ENCODE results near the gene PLEKHG4B. TPM values are rescaled to one million over a fixed set of nuclear protein-coding genes. Genes with fewer than 3 reads are reported as not detected.
A peak's percentile ranks its signal among the peaks of the same experiment; 100 is the strongest.

The PLEKHG4B gene
- total RNA-seq, 1 experiment from 2014 or later: 0.02 TPM

DNA sequence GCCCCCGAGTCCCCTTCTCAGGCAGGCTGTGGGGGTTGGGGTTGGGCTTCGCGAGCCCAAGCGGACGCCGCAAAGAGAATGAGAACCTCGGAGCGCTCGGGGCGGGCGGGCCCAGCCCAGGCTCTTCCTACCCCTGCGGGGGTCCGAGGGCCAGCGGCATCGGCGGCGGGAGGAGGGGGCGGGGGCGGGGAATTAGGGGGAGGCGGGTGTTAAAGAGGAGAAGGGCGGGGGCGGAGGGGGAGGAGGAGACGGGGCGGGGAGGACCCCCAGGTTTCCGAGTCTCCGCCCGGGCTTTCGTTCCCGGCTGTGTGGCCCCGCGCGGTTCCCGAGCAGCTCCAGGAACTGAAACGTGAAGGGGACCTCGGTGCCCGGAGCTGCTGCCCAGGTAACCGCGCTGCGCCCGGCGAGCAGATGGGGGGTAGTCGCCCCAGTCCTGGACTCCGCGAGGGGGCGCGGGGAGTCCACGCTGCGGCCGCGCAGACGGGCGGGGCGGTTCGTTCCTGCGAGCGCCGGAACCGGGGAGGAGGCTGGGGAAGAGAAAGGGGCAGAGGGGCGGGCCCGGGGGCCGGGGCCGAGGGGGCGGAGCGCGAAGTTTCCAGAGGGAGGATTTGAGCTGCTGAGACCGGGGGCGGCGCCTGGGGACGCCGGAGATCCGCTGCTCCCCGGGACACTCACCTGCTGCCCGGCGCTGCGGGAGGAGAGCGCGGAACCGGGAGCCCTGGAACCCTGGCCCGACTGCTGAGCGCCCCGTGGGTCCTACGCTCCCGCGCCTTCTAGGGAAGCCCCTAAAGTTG is 38.4 kb upstream of the PLEKHG4B start:
- no peaks in the 10 kb centered on the region for H3K79me2 ChIP-seq (ENCODE audit: insufficient read depth, low read length)
- no TSS peak for BruUV-seq (replicated peaks)
- H4K20me1 ChIP-seq (ENCODE audit: insufficient read depth): no peaks in the 10 kb centered on the region
- no peaks in the 10 kb centered on the region for H3K4me1 ChIP-seq (ENCODE audit: control insufficient read depth in 1 of 2, insufficient read depth in 2 of 2, low read length in 2 of 2)
- ChIA-PET CTCF (no interaction called here), POLR2A (no interaction called here), RAD21 (ENCODE audit: low non-redundant PET in 1 of 2, low total read pairs in 2 of 2, uncharacterized antibody in 2 of 2, unreplicated experiment in 2 of 2) (no interaction called here)
- H3K4me2 ChIP-seq (ENCODE audit: low read length): peak overlapping the region; percentile 62
- no peaks in the 10 kb centered on the region for H3K36me3 ChIP-seq (ENCODE audit: control insufficient read depth in 1 of 2, insufficient read depth in 2 of 2, low read length in 2 of 2)
- no peak overlapping the region for H3K27ac ChIP-seq (ENCODE audit: low read depth, low read length)
- peak overlapping the region; percentile 25 to 42; a peak in 3 of 4 replicates for H3K4me3 ChIP-seq (replicated peaks in 1 of 2; ENCODE audit: low read depth in 1 of 2, low read length in 2 of 2)
- H3K9me2 ChIP-seq (ENCODE audit: insufficient read depth): no peaks in the 10 kb centered on the region
- ATAC-seq (peak; percentile 88), DNase-seq (ENCODE audit: low read depth, low spot score) (no peak)
- no peaks in the 10 kb centered on the region for H3K9me3 ChIP-seq (ENCODE audit: control insufficient read depth in 1 of 2, insufficient read depth in 1 of 2, low read depth in 1 of 2, low read length in 2 of 2)
- TF ChIP-seq CBX3 (IDR thresholded peaks at IDR 0.05; ENCODE audit: low read depth) (no peak), SRF (IDR thresholded peaks at IDR 0.05; ENCODE audit: low read depth) (no peak), EGR1 (IDR thresholded peaks at IDR 0.05; ENCODE audit: low read depth) (no peak), POLR2A (IDR thresholded peaks at IDR 0.05; ENCODE audit: borderline replicate concordance, extremely low read depth, insufficient read depth, insufficient read length) (no peak), SIN3A (IDR thresholded peaks at IDR 0.05; ENCODE audit: low read depth) (no peak), TCF7L2 (IDR thresholded peaks at IDR 0.05; ENCODE audit: borderline replicate concordance, extremely low read depth, insufficient read depth, insufficient read length) (no peak), YY1 (IDR thresholded peaks at IDR 0.05; ENCODE audit: extremely low read depth, insufficient replicate concordance, low read depth, low read length) (no peak), POLR2AphosphoS5 (IDR thresholded peaks at IDR 0.05; ENCODE audit: low read depth, low read length) (no peak), EZH2 (IDR thresholded peaks at IDR 0.05) (no peak), SP1 (IDR thresholded peaks at IDR 0.05; ENCODE audit: low read depth) (no peak), CEBPB (IDR thresholded peaks at IDR 0.05; ENCODE audit: low read depth) (no peak), EZH2phosphoT487 (IDR thresholded peaks at IDR 0.05; ENCODE audit: borderline replicate concordance) (no peak), JUND (IDR thresholded peaks at IDR 0.05) (no peak), RAD21 (IDR thresholded peaks at IDR 0.05; ENCODE audit: low read depth) (no peak; the same call in 1 of the 2 replicates)
- TF ChIP-seq, protein P1, sequence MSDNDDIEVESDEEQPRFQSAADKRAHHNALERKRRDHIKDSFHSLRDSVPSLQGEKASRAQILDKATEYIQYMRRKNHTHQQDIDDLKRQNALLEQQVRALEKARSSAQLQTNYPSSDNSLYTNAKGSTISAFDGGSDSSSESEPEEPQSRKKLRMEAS (IDR thresholded peaks at IDR 0.05): no peak
- TF ChIP-seq, protein P2, sequence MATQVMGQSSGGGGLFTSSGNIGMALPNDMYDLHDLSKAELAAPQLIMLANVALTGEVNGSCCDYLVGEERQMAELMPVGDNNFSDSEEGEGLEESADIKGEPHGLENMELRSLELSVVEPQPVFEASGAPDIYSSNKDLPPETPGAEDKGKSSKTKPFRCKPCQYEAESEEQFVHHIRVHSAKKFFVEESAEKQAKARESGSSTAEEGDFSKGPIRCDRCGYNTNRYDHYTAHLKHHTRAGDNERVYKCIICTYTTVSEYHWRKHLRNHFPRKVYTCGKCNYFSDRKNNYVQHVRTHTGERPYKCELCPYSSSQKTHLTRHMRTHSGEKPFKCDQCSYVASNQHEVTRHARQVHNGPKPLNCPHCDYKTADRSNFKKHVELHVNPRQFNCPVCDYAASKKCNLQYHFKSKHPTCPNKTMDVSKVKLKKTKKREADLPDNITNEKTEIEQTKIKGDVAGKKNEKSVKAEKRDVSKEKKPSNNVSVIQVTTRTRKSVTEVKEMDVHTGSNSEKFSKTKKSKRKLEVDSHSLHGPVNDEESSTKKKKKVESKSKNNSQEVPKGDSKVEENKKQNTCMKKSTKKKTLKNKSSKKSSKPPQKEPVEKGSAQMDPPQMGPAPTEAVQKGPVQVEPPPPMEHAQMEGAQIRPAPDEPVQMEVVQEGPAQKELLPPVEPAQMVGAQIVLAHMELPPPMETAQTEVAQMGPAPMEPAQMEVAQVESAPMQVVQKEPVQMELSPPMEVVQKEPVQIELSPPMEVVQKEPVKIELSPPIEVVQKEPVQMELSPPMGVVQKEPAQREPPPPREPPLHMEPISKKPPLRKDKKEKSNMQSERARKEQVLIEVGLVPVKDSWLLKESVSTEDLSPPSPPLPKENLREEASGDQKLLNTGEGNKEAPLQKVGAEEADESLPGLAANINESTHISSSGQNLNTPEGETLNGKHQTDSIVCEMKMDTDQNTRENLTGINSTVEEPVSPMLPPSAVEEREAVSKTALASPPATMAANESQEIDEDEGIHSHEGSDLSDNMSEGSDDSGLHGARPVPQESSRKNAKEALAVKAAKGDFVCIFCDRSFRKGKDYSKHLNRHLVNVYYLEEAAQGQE (IDR thresholded peaks at IDR 0.05; ENCODE audit: low read depth): no peak
- TF ChIP-seq, protein P3, sequence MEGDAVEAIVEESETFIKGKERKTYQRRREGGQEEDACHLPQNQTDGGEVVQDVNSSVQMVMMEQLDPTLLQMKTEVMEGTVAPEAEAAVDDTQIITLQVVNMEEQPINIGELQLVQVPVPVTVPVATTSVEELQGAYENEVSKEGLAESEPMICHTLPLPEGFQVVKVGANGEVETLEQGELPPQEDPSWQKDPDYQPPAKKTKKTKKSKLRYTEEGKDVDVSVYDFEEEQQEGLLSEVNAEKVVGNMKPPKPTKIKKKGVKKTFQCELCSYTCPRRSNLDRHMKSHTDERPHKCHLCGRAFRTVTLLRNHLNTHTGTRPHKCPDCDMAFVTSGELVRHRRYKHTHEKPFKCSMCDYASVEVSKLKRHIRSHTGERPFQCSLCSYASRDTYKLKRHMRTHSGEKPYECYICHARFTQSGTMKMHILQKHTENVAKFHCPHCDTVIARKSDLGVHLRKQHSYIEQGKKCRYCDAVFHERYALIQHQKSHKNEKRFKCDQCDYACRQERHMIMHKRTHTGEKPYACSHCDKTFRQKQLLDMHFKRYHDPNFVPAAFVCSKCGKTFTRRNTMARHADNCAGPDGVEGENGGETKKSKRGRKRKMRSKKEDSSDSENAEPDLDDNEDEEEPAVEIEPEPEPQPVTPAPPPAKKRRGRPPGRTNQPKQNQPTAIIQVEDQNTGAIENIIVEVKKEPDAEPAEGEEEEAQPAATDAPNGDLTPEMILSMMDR (IDR thresholded peaks at IDR 0.05 in 2 of 3, conservative IDR thresholded peaks at IDR 0.05 in 1 of 3; ENCODE audit: borderline replicate concordance in 1 of 3, insufficient read depth in 1 of 3, low read depth in 2 of 3, low read length in 2 of 3): no peak
- TF ChIP-seq, protein P4, sequence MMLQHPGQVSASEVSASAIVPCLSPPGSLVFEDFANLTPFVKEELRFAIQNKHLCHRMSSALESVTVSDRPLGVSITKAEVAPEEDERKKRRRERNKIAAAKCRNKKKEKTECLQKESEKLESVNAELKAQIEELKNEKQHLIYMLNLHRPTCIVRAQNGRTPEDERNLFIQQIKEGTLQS (IDR thresholded peaks at IDR 0.05): no peak
- TF ChIP-seq, protein P5, sequence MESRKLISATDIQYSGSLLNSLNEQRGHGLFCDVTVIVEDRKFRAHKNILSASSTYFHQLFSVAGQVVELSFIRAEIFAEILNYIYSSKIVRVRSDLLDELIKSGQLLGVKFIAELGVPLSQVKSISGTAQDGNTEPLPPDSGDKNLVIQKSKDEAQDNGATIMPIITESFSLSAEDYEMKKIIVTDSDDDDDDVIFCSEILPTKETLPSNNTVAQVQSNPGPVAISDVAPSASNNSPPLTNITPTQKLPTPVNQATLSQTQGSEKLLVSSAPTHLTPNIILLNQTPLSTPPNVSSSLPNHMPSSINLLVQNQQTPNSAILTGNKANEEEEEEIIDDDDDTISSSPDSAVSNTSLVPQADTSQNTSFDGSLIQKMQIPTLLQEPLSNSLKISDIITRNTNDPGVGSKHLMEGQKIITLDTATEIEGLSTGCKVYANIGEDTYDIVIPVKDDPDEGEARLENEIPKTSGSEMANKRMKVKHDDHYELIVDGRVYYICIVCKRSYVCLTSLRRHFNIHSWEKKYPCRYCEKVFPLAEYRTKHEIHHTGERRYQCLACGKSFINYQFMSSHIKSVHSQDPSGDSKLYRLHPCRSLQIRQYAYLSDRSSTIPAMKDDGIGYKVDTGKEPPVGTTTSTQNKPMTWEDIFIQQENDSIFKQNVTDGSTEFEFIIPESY (IDR thresholded peaks at IDR 0.05; ENCODE audit: extremely low read depth, insufficient replicate concordance, low read length): no peak
- intact Hi-C loops (cut with micrococcal nuclease): no loop called here
- H3K27me3 ChIP-seq (ENCODE audit: insufficient read depth, low read length): peaks cover 5% of the 10 kb centered on the region; the same call in 1 of the 2 replicates
- H3K9ac ChIP-seq (ENCODE audit: low read length): no peak overlapping the region
- no peak overlapping the region for H2AFZ ChIP-seq (ENCODE audit: low read depth, low read length, poor library complexity, severe bottlenecking)

Data from HCT116 (cell line).